ENCODE data around the gene MRPS27.
"Not testable (repeated sequence)": the region's sequence is repeated elsewhere in the genome, so short reads cannot be mapped to it uniquely, and the experiment has no call there.

DNA sequence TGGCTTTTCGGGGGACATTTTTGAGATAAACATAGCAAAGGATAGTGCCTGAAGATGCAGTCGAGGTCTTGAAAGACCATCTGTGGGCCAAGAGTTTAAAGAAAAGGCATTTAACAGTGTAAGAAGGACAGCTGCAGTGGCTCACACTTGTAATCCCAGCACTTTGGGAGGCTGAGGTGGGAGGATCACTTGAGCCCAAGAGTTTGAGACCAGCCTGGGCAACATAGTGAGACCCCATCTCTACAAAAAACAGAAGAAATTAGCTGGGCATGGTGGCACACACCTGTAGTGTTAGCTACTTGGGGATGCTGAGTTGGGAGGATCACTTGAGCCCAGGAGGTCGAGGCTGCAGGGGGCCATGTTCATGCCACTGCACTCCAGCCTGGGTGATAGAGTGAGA is 148.9 kb downstream of the MRPS27 start:
- TF ChIP-seq, protein P1, sequence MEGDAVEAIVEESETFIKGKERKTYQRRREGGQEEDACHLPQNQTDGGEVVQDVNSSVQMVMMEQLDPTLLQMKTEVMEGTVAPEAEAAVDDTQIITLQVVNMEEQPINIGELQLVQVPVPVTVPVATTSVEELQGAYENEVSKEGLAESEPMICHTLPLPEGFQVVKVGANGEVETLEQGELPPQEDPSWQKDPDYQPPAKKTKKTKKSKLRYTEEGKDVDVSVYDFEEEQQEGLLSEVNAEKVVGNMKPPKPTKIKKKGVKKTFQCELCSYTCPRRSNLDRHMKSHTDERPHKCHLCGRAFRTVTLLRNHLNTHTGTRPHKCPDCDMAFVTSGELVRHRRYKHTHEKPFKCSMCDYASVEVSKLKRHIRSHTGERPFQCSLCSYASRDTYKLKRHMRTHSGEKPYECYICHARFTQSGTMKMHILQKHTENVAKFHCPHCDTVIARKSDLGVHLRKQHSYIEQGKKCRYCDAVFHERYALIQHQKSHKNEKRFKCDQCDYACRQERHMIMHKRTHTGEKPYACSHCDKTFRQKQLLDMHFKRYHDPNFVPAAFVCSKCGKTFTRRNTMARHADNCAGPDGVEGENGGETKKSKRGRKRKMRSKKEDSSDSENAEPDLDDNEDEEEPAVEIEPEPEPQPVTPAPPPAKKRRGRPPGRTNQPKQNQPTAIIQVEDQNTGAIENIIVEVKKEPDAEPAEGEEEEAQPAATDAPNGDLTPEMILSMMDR (conservative IDR thresholded peaks at IDR 0.05; ENCODE audit: low read depth, low read length): not testable (repeated sequence)
- TF ChIP-seq EZH2 (IDR thresholded peaks at IDR 0.05; ENCODE audit: borderline replicate concordance, low read depth, low read length, poor library complexity, severe bottlenecking): not testable (repeated sequence)

All from A673 (cell line).